Liver (tissue), 3 donors: ENCODE measurements around the gene FREM1.

Experiments used
- ATF3 ChIP-seq: IDR thresholded peaks from 2 replicates; pipeline ENCODE4 v1.6.1; 2016; ENCODE audit warnings: antibody characterized with exemption
- CTCF ChIP-seq: fragments of 150-350 bp; IDR thresholded peaks from 2 replicates; pipeline ENCODE4 v1.5.1; 2017; ENCODE audit warnings: improper control_type of control experiment, low read depth, low read length; ENCODE audit not compliant: missing input control
- GABPA ChIP-seq, 2 donors: IDR thresholded peaks in 1 of 2; conservative IDR thresholded peaks in 1 of 2; 2 replicates each; pipeline ENCODE4 v1.6.1; 2016; ENCODE audit warnings: antibody characterized with exemption in 2 of 2, mild to moderate bottlenecking in 1 of 2, moderate library complexity in 1 of 2
- MAX ChIP-seq: IDR thresholded peaks from 2 replicates; pipeline ENCODE4 v1.6.1; 2016; ENCODE audit warnings: antibody characterized with exemption
- RAD21 ChIP-seq, 2 donors: IDR thresholded peaks; 2 replicates each; pipeline ENCODE4 v1.6.1; 2016; ENCODE audit warnings: antibody characterized with exemption in 2 of 2, mild to moderate bottlenecking in 2 of 2
- REST ChIP-seq: IDR thresholded peaks from 2 replicates; pipeline ENCODE4 v1.6.1; 2016; ENCODE audit warnings: antibody characterized with exemption, mild to moderate bottlenecking
- RXRA ChIP-seq, 2 donors: IDR thresholded peaks; 2 replicates each; pipeline ENCODE4 v1.6.1; 2017 to 2018; ENCODE audit warnings: antibody characterized with exemption in 2 of 2, mild to moderate bottlenecking in 1 of 2
- SP1 ChIP-seq: IDR thresholded peaks from 2 replicates; pipeline ENCODE4 v1.6.1; 2018; ENCODE audit warnings: antibody characterized with exemption, mild to moderate bottlenecking
- TAF1 ChIP-seq: conservative IDR thresholded peaks from 2 replicates; pipeline ENCODE4 v1.6.1; 2016; ENCODE audit warnings: antibody characterized with exemption, mild to moderate bottlenecking
- YY1 ChIP-seq: IDR thresholded peaks from 2 replicates; pipeline ENCODE4 v1.6.1; 2016; ENCODE audit warnings: antibody characterized with exemption, mild to moderate bottlenecking
- donor health status: healthy.
- donor health status: healthy.

- TF ChIP-seq YY1 (no peak), CTCF (no peak), MAX (no peak), RAD21 (IDR thresholded peaks at IDR 0.05) (no peak), TAF1 (no peak), REST (no peak), GABPA (IDR thresholded peaks at IDR 0.05 in 1 of 2, conservative IDR thresholded peaks at IDR 0.05 in 1 of 2) (no peak), ATF3 (no peak), RXRA (IDR thresholded peaks at IDR 0.05) (no peak), SP1 (no peak)
Observed at GRCh38 chr9:14823800-14824199, 86.4 kb downstream of the FREM1 start.
